Activated T-helper 2 cell treated with anti-CD3 and anti-CD28 coated beads, Interferon-gamma antibody, Interleukin-2, Interleukin-4, amounts not matched to agents 10 μg/mL and 5 μg/mL and 100 μg/mL, durations not matched to agents 14 hours and 24 hours and 36 hours (primary cell): ENCODE results near the gene VSTM2B. TPM values are rescaled to one million over a fixed set of nuclear protein-coding genes. Genes with fewer than 3 reads are reported as not detected.

Experiments used
- DNase-seq: peaks from one replicate; pipeline ENCODE4 v3.0.0; 2021; ENCODE audit warnings: low spot score
- H3K27ac Mint-ChIP-seq: one replicate; pipeline ENCODE4 v1.8.0; 2021; ENCODE audit warnings: mixed read lengths
- H3K27me3 Mint-ChIP-seq: one replicate; pipeline ENCODE4 v1.8.0; 2021; ENCODE audit warnings: low read depth, mixed read lengths
- H3K36me3 Mint-ChIP-seq: one replicate; pipeline ENCODE4 v1.8.0; 2021; ENCODE audit warnings: low read depth, mixed read lengths
- H3K4me1 Mint-ChIP-seq: one replicate; pipeline ENCODE4 v1.8.0; 2021; ENCODE audit warnings: low read depth, mixed read lengths
- H3K4me3 Mint-ChIP-seq: one replicate; pipeline ENCODE4 v1.8.0; 2021; ENCODE audit warnings: low read depth, mild to moderate bottlenecking, moderate library complexity, mixed read lengths
- H3K9me3 Mint-ChIP-seq: one replicate; pipeline ENCODE4 v1.8.0; 2021; ENCODE audit warnings: mixed read lengths
- intact Hi-C: fragments of 100-400 bp; cut with micrococcal nuclease; formaldehyde crosslinking; loops from one replicate; pipeline ENCODE4 v1.15.1; 2023
- total RNA-seq: library from RNA; stranded (reverse); gene quantifications from 2 replicates; pipeline ENCODE4 v1.2.3, GENCODE V29; 2022

The VSTM2B gene
- total RNA-seq, 1 donor from 2014 or later: not detected

GRCh38 chr19:29530540-29531457 is 5.0 kb downstream of the VSTM2B start:
- H3K4me3 Mint-ChIP-seq: no peak overlapping the region
- peaks cover 43% of the 10 kb centered on the region for H3K27me3 Mint-ChIP-seq
- H3K27ac Mint-ChIP-seq: no peak overlapping the region
- intact Hi-C loops: loop anchor here (5.0 kb wide), 1 partner anchor 1827 kb away; no protein-coding TSS in a partner anchor
- H3K36me3 Mint-ChIP-seq: no peaks in the 10 kb centered on the region
- H3K4me1 Mint-ChIP-seq: peaks cover 18% of the 10 kb centered on the region
- H3K9me3 Mint-ChIP-seq: no peaks in the 10 kb centered on the region
- no peak for DNase-seq

DNA sequence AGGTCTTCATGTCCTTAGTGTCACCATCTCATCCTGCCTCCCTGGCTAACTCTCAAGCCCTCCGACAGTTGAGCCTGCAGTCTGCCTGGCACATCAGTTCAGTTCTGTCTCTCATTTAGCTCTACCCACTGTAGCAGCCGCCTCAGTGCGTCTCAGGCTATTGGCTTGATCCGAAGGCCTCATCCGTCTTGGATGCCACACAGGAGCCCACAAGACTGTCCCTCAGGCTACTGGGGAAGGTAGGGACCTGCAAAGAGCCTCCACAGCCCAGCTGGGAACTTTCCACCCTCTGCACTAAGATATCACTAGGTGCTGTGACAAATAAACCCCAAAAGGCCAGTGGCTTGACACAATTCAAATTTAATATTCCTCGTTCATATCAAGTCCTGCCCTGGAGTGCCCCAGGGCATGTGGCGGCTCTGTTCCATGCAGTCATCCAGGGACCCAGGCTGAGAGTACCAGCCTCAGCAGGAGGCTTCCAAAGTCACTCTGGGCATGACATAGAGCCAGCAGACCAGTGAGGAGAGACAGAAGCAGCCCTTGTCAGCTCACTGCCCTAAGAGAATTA is 5.7 kb downstream of the VSTM2B start:
- Mint-ChIP-seq H3K9me3 (no peaks in the 10 kb centered on the region), H3K36me3 (no peaks in the 10 kb centered on the region), H3K4me3 (no peak overlapping the region), H3K27ac (no peak overlapping the region), H3K4me1 (peaks cover 18% of the 10 kb centered on the region), H3K27me3 (peaks cover 43% of the 10 kb centered on the region)
- DNase-seq: no peak
- intact Hi-C loops: loop anchor here (5.0 kb wide), 1 partner anchor 1826 kb away; no protein-coding TSS in a partner anchor

DNA sequence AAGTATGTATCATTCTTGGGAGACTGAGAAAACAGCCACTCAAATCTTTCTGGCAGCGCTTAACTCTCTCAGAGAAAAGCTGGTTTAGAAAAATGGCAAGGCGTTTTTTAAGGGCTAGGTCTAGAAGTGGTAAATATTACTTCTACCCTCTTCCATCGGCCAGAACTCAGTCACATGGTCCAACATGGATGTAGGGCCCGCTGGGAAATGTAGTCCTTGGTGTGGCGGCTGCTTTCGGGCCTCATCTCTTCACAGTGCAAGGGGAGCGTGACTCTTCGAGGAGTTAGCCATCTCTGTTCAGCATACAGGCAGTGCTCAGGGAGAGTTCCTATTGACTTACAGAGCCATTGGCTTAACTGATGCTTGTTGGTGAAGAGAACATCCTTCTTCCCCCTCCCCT is 6.3 kb downstream of the VSTM2B start:
- no peaks in the 10 kb centered on the region for H3K9me3 Mint-ChIP-seq
- intact Hi-C loops: loop anchor here (5.0 kb wide), 1 partner anchor 1825 kb away; no protein-coding TSS in a partner anchor
- H3K27ac Mint-ChIP-seq: no peak overlapping the region
- no peak overlapping the region for H3K4me3 Mint-ChIP-seq
- H3K27me3 Mint-ChIP-seq: peaks cover 42% of the 10 kb centered on the region
- peaks cover 18% of the 10 kb centered on the region for H3K4me1 Mint-ChIP-seq
- DNase-seq: no peak
- no peaks in the 10 kb centered on the region for H3K36me3 Mint-ChIP-seq

DNA sequence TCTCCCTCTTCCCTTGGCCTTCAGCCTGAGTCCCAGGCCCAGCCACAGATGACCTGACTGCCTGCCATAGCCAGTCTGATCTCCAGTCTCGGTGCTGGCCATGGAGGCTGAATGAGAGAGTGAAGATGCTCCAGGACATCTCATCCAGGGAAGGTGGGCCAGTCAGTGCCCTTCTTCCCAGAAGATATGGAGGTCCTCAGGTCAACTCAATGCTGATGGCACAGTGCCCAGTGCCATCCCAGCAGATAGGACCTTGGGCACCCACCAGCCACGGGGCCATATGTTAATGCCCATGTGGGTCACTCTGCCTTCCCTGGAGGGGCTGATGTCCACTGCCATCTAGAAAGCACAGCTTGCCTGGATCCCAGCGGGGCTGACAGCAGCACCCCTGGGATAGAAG is 7.2 kb downstream of the VSTM2B start:
- no peak overlapping the region for H3K4me3 Mint-ChIP-seq
- H3K27ac Mint-ChIP-seq: no peak overlapping the region
- no peaks in the 10 kb centered on the region for H3K9me3 Mint-ChIP-seq
- H3K36me3 Mint-ChIP-seq: no peaks in the 10 kb centered on the region
- DNase-seq: no peak
- H3K4me1 Mint-ChIP-seq: peaks cover 11% of the 10 kb centered on the region
- H3K27me3 Mint-ChIP-seq: peaks cover 34% of the 10 kb centered on the region
- intact Hi-C loops: loop anchor here (5.0 kb wide), 1 partner anchor 1824 kb away; no protein-coding TSS in a partner anchor

DNA sequence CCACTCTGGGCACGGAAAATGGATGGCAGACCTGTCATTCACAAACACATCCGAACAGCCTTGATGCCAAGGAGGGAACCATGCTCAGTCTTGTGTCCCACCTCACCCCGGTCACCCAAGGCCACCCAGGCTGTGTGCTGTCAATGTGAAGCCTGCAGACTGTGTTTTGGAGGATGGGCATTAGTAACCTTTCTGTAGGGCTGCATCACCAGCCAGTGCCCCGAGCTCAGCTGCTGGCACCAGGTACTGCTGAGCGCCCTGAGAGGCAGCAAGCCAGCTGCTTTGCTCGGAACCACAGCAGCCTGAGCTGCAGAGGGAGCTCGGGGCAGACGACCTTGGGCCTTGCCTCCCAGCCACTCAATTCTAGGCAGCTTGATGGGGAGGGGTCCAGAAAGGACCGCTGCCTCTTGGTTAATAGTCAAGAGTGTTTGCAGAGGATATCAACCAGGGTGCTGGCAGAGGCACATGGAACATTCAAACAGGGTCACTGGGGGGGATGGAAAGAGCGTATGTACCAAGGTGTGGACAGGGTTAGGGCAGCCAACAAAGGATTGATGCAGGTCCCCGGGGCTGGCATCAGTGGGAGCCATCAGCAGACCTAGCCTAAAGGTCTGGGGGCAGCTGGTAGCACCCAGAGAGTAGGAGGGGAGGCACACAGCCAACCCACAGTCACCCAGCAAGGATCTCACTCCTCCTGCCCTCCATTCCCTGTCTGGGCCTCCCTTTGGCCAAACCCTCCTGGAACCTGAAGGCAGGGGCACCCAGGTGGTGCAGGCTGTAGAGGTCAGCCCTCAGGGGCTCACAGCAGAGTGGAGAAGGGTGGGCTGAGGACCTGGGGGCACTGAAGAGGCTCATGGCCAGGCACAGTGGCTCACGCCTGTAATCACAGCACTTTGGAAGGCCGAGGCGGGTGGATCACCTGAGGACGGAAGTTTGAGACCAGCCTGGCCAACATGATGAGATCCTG is 8.1 kb downstream of the VSTM2B start:
- peaks cover 31% of the 10 kb centered on the region for H3K27me3 Mint-ChIP-seq
- H3K36me3 Mint-ChIP-seq: no peaks in the 10 kb centered on the region
- DNase-seq: no peak
- intact Hi-C loops: loop anchor here (5.0 kb wide), 1 partner anchor 1823 kb away; no protein-coding TSS in a partner anchor
- H3K4me3 Mint-ChIP-seq: no peak overlapping the region
- H3K27ac Mint-ChIP-seq: no peak overlapping the region
- H3K4me1 Mint-ChIP-seq: peaks cover 7% of the 10 kb centered on the region
- H3K9me3 Mint-ChIP-seq: no peaks in the 10 kb centered on the region

GRCh38 chr19:29535214-29535831 is 9.5 kb downstream of the VSTM2B start:
- no peak overlapping the region for H3K27ac Mint-ChIP-seq
- DNase-seq: no peak
- H3K27me3 Mint-ChIP-seq: peaks cover 21% of the 10 kb centered on the region
- no peaks in the 10 kb centered on the region for H3K9me3 Mint-ChIP-seq
- peaks cover 2% of the 10 kb centered on the region for H3K4me1 Mint-ChIP-seq
- H3K36me3 Mint-ChIP-seq: no peaks in the 10 kb centered on the region
- intact Hi-C loops: no loop called here
- H3K4me3 Mint-ChIP-seq: no peak overlapping the region

DNA sequence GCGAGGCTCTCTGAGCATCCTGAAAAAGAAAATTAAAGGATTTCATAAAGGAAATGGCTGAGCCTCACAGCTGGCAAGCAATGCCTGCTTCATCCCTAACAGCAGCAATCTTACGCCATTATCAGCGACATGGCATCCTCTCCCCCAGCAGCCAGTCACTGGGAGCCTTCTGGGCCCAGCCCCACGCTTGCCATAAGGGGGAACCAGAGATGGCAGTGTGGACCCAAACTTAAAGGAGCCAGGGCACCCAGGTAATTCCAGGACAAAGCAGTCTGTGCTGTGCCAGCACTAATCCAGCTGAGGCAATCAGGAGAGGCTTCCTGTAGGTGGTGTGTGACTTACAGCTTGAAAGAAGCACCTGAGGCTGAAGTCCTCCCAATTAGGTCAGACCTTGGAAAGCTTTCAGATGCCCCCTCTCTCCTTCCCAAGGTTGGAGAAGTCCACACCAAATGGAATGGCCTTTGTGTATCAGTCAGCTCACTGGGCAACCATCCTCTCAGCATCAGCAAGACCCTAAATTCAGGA is 10.3 kb downstream of the VSTM2B start:
- no peaks in the 10 kb centered on the region for H3K4me1 Mint-ChIP-seq
- H3K27me3 Mint-ChIP-seq: peaks cover 15% of the 10 kb centered on the region
- no peak overlapping the region for H3K27ac Mint-ChIP-seq
- no peak overlapping the region for H3K4me3 Mint-ChIP-seq
- no peaks in the 10 kb centered on the region for H3K9me3 Mint-ChIP-seq
- DNase-seq: no peak
- no peaks in the 10 kb centered on the region for H3K36me3 Mint-ChIP-seq
- intact Hi-C loops: no loop called here

GRCh38 chr19:29537181-29537580 is 11.4 kb downstream of the VSTM2B start:
- H3K9me3 Mint-ChIP-seq: no peaks in the 10 kb centered on the region
- no peaks in the 10 kb centered on the region for H3K4me1 Mint-ChIP-seq
- intact Hi-C loops: no loop called here
- H3K36me3 Mint-ChIP-seq: no peaks in the 10 kb centered on the region
- H3K27me3 Mint-ChIP-seq: peaks cover 8% of the 10 kb centered on the region
- no peak for DNase-seq
- H3K4me3 Mint-ChIP-seq: no peak overlapping the region
- H3K27ac Mint-ChIP-seq: no peak overlapping the region

GRCh38 chr19:29537601-29538000 is 11.8 kb downstream of the VSTM2B start:
- Mint-ChIP-seq H3K36me3 (no peaks in the 10 kb centered on the region), H3K27me3 (peaks cover 5% of the 10 kb centered on the region), H3K27ac (no peak overlapping the region), H3K9me3 (no peaks in the 10 kb centered on the region), H3K4me3 (no peak overlapping the region), H3K4me1 (no peaks in the 10 kb centered on the region)
- intact Hi-C loops: no loop called here
- no peak for DNase-seq

GRCh38 chr19:29538146-29538545 is 12.4 kb downstream of the VSTM2B start:
- Mint-ChIP-seq H3K27ac (no peak overlapping the region), H3K4me1 (no peaks in the 10 kb centered on the region), H3K27me3 (peaks cover 5% of the 10 kb centered on the region), H3K4me3 (no peak overlapping the region), H3K36me3 (no peaks in the 10 kb centered on the region), H3K9me3 (no peaks in the 10 kb centered on the region)
- DNase-seq: no peak
- intact Hi-C loops: no loop called here

- DNase-seq: no peak
- Mint-ChIP-seq H3K4me1 (no peaks in the 10 kb centered on the region), H3K4me3 (no peak overlapping the region), H3K36me3 (no peaks in the 10 kb centered on the region), H3K27ac (no peak overlapping the region), H3K9me3 (no peaks in the 10 kb centered on the region), H3K27me3 (peaks cover 2% of the 10 kb centered on the region)
- intact Hi-C loops: no loop called here
Observed at GRCh38 chr19:29538651-29539050, 12.9 kb downstream of the VSTM2B start.

GRCh38 chr19:29539131-29539530 is 13.3 kb downstream of the VSTM2B start:
- H3K27ac Mint-ChIP-seq: no peak overlapping the region

More at GRCh38 chr19:29539131-29539530, 13.3 kb downstream of the VSTM2B start:
- Mint-ChIP-seq H3K9me3 (no peaks in the 10 kb centered on the region), H3K36me3 (no peaks in the 10 kb centered on the region), H3K4me3 (no peak overlapping the region), H3K4me1 (no peaks in the 10 kb centered on the region), H3K27me3 (peaks cover 2% of the 10 kb centered on the region)
- DNase-seq: no peak
- intact Hi-C loops: no loop called here
